Body of pancreas (tissue), 4 donors: ENCODE results near the gene VAPB.
"Not testable (repeated sequence)": the region's sequence is repeated elsewhere in the genome, so short reads cannot be mapped to it uniquely, and the experiment has no call there.

Source experiments
- CTCF ChIP-seq, 7 experiments: fragments of 450-650 bp in 4 of 7; fragments of 200-600 bp in 3 of 7; sonication (generic) in 3 of 7; IDR thresholded peaks; one replicate each; pipeline ENCODE4 v1.5.1; 2016 to 2019; ENCODE audit warnings: antibody characterized with exemption in 7 of 7
- POLR2A ChIP-seq, 3 donors: fragments of 450-650 bp; IDR thresholded peaks; one replicate each; pipeline ENCODE4 v1.6.1; 2016; ENCODE audit warnings: antibody characterized with exemption in 3 of 3, mild to moderate bottlenecking in 2 of 3

- TF ChIP-seq POLR2A, CTCF (IDR thresholded peaks at IDR 0.05): not testable (repeated sequence)
Measured at GRCh38 chr20:58373296-58373695, 15.7 kb upstream of the VAPB start.
